Common myeloid progenitor, CD34-positive (primary cell): ENCODE data around the gene CTRB1.

ENCODE experiments used
- CTCF ChIA-PET: fragments of 350-600 bp; sonication (Branson Sonifier 250); formaldehyde crosslinking; loops from one replicate; lab custom pipeline; 2021; ENCODE audit warnings: antibody characterized with exemption; lab: Charles Lee
- POLR2A ChIA-PET: fragments of 350-600 bp; sonication (Branson Sonifier 250); formaldehyde crosslinking; loops from one replicate; lab custom pipeline; 2021; ENCODE audit warnings: antibody characterized with exemption; lab: Charles Lee
- DNase-seq, 3 donors: peaks; one replicate each; pipeline versions ENCODE4 v3.0.0 to v3.0.0-alpha.2; 2013
- H3K27ac ChIP-seq, 2 experiments: 1 replicate in 1 of 2; 2 replicates in 1 of 2; pipeline ENCODE4 v1.7.0; 2013; ENCODE audit warnings: inconsistent platforms in 2 of 2, low read length in 2 of 2, mild to moderate bottlenecking in 2 of 2, low read depth in 1 of 2, moderate library complexity in 1 of 2; ENCODE audit not compliant: severe bottlenecking in 2 of 2, insufficient read depth in 1 of 2, poor library complexity in 1 of 2
- H3K27me3 ChIP-seq, 5 experiments: replicated peaks in 2 of 5; 1 replicate in 3 of 5; 2 replicates in 2 of 5; pipeline versions ENCODE4 v1.6.1 to v1.7.0; 2013; ENCODE audit warnings: low read length in 4 of 5, mild to moderate bottlenecking in 2 of 5, moderate library complexity in 2 of 5, inconsistent platforms in 1 of 5; ENCODE audit not compliant: insufficient read depth in 5 of 5, control insufficient read depth in 4 of 5
- H3K36me3 ChIP-seq, 4 experiments: 1 replicate in 2 of 4; 2 replicates in 2 of 4; pipeline versions ENCODE4 v1.6.1 to v1.7.0; 2013; ENCODE audit warnings: low read length in 3 of 4, control low read depth in 1 of 4, mild to moderate bottlenecking in 1 of 4; ENCODE audit not compliant: control insufficient read depth in 4 of 4, insufficient read depth in 4 of 4
- H3K4me1 ChIP-seq, 4 experiments: 1 replicate in 3 of 4; 2 replicates in 1 of 4; pipeline versions ENCODE4 v1.6.1 to v1.7.1; 2013; ENCODE audit warnings: low read length in 3 of 4, mild to moderate bottlenecking in 3 of 4, control low read depth in 1 of 4, inconsistent platforms in 1 of 4, moderate library complexity in 1 of 4; ENCODE audit not compliant: control insufficient read depth in 4 of 4, insufficient read depth in 4 of 4; ENCODE audit errors: control extremely low read depth in 1 of 4
- H3K4me3 ChIP-seq, 7 experiments: 1 replicate in 4 of 7; 2 replicates in 3 of 7; pipeline versions ENCODE4 v1.5.1 to v1.7.0; 2013; ENCODE audit warnings: mild to moderate bottlenecking in 7 of 7, low read length in 6 of 7, moderate library complexity in 6 of 7, inconsistent platforms in 2 of 7, low read depth in 2 of 7, control low read depth in 1 of 7; ENCODE audit not compliant: insufficient read depth in 4 of 7, control insufficient read depth in 1 of 7; ENCODE audit errors: extremely low read depth in 1 of 7
- H3K9me3 ChIP-seq, 5 experiments: 1 replicate in 4 of 5; 2 replicates in 1 of 5; pipeline versions ENCODE4 v1.6.1 to v1.7.1; 2013; ENCODE audit warnings: low read length in 4 of 5, mild to moderate bottlenecking in 2 of 5, inconsistent platforms in 1 of 5, low read depth in 1 of 5, moderate library complexity in 1 of 5; ENCODE audit not compliant: control insufficient read depth in 4 of 5, insufficient read depth in 2 of 5; ENCODE audit errors: control extremely low read depth in 1 of 5
- WGBS: methylation state at CpG from one replicate; pipeline ENCODE4 v1.1.5; 2013; ENCODE audit not compliant: insufficient coverage; 5-methylcytosine and 5-hydroxymethylcytosine counted together

The CTRB1 gene

DNA sequence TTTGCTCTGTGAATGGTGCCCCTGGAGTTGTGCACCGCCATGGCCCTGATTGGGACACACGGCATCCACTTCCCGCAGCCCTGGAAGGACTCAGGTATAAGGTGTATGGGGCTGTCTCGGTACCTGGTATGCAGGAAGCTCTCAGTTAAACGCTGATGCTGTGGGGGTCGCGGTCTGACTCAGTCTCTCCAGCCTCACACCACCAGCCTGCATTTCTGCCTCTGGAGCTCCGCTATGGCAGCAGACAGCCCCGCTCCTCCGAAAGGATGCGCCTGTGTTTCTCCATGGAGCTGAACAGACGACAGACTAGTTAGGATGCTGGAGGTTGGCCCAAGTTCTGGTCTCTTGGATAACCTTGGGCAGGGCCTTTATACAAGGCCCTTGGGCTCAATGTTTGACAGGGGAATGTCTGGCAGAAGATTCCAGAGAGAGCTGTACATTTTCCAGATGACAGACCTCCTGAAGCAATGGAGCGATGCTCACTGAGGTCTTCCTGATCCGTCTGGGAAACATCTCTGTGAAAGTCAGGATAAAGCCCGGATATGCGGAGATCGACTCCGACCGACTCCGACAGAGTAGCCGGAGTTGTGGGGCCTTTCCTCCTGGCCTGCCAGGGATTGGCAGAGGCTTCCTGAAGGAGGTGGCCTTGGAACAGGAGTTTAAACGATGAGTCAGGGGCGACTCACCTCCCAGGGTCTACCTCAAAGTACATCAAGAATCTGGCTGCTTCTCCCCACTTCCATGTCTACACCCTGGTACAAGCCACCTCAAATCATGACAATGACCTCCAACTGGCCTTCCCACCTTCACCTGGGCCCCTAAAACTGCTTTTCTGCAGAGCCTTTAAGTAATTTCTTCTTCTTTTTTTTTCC, 54.5 kb downstream of the CTRB1 start:
- no peak overlapping the region for H3K4me3 ChIP-seq
- WGBS, result 93% methylated on average over 20 of the region's 23 CpGs
- no peak for DNase-seq
- peaks cover 0 to 82% (median 22%) of the 10 kb centered on the region in 5 experiments for H3K27me3 ChIP-seq
- CTCF ChIA-PET, result interaction anchor here (0.7 kb wide), 1 partner anchor 19 kb away, joined by 4 read pairs; no protein-coding TSS in a partner anchor
- H3K36me3 ChIP-seq, result no peaks in the 10 kb centered on the region
- POLR2A ChIA-PET, result no interaction called here
- peaks cover 0 to 2% (median 0%) of the 10 kb centered on the region in 5 experiments for H3K9me3 ChIP-seq
- H3K27ac ChIP-seq, result no peak overlapping the region
- peaks cover 0 to 9% (median 7%) of the 10 kb centered on the region in 4 experiments for H3K4me1 ChIP-seq
